SHP77 (cell line): ENCODE data around the gene GATB.

ENCODE experiments used
- DNase-seq, 2 experiments: peaks; one replicate each; lab custom pipeline; 2025; lab: John Stamatoyannopoulos, UW

The GATB gene

DNA sequence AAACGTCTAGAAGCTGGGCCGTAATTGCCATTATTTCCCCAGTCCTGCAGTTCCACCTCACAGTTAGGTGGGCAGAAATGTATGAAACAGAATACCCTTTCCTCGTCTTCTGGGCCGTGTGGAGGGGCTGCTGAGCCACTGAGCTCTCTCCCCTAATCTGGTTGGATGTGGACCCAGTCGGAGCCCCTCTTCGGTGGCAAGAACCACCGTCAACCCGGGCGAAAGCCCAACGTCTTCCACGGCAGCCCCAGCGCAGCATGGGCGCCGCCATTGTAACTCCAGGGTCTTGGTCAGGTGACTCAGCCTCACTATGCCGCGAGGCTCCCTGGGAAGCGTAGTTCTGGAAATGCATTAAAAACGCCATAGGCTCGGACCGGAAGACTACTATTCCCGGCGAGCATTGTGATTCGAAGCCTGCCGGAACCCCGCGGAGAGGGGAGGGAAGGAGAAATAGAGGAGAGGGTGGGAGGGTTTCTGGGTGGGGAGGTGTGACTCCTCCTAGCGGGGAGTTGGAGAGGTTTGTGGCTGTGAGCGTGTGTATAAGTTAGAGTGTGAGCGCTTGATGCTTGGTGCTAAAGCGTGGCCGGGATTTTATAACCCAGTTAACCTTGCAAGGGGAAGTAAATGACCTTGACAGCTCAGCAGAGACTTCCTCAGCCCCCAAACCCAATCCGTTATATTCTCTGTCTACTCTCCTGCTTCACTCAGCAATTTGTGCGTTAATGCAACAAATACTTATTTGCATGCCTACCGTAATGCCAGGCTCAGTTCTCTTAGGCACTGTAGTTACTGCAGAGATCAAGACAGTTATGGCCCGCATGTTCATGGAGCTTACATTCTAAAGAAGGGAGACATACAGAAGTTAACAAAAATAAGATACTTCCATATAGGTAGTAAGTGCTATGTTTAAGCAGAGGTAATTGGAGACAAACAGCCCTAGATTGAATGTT lies at the start of gene GATB:
GATB (minus strand) TSS at position 296 of the 950 bp plus-strand sequence; CDS start at position 271, 25 bp downstream.
- peak; percentile 82 to 86 for DNase-seq

DNA sequence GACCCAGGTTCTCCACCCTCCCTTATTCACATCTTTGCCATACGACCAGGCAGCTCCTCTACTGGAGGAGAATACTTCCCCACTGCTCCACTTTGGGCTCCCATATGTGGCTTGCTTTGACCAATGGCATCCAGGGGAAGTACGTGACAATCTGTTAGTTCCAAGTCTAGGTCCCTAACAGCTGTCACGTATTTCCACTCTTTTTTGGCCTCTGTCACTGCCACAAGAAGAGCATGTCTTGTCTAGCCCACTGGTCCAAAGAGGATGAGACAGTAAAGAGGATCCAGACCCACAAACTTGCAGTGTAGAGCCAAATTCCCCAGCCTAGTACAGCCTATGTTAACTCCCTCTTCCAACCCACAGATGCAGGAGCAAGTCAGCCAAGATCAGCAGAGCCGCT lies 49.7 kb upstream of the GATB start:
- DNase-seq = no peak

DNA sequence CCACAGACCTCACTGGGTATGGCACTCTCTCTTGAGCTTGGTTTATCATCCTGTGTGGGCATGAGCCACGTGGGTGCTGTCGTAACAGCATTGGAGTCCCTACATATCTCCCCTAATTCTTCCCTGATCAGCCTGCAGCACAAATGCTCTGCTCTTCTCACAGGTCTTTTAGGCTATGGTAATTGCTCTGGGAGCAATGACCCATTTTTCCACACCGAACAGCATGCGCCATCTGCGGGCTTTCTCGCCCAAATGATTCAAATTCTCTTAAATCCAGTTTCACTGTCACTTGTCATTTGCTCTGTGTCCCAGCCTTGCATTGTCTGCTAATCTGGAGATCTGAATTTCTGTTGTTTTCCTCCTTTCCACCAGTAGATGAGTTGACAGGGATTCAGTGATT lies 48.9 kb upstream of the GATB start:
- no peak for DNase-seq

- peak in 1 of 2 experiments; percentile 1 for DNase-seq
These were observed 47.7 kb upstream of the GATB start for GRCh38 chr4:151808542-151808941.

GRCh38 chr4:151808120-151808529 lies 47.3 kb upstream of the GATB start:
- DNase-seq = no peak

- no peak for DNase-seq
These were observed 46.4 kb upstream of the GATB start for GRCh38 chr4:151807220-151807619.

- DNase-seq = no peak
These were observed 45.7 kb upstream of the GATB start for GRCh38 chr4:151806511-151806927.

DNA sequence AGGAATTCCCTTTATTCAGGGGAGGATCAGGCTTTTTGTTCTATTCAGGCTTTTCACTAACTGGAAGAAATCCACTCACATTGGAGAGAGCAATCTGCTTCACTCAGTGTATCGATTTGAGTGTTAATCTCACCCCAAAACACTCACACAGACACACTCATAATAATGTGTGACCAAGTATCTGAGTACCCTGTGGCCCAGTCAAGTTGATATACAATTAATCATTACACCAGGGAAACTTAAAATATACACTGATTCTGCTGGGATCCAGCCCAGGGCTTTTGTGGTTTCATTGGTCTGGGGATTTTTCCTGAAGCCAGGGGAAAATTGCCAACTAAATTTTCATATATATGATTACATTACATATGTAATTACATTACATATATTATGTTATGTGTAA lies 44.0 kb upstream of the GATB start:
- DNase-seq = no peak

GRCh38 chr4:151804086-151804630 lies 43.4 kb upstream of the GATB start:
- DNase-seq = no peak

DNA sequence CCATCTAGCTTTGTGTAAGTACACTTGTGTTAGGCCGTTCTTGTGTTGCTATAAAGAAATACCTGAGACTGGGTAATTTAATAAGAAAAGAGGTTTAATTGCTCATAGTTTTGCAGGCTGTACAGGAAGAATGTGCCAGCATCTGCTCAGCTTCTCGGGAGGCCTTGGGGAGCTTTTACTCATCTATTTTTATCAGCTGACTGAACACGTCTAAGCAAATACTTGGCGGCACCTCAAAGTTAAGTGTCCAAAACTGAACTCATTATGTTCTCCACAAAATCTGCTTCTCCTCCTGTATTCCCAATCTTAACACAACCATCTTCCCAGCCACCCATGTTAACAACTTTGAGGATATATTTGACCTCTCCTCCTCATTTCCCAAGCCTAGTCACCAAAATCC lies 42.4 kb upstream of the GATB start:
- DNase-seq = no peak

DNA sequence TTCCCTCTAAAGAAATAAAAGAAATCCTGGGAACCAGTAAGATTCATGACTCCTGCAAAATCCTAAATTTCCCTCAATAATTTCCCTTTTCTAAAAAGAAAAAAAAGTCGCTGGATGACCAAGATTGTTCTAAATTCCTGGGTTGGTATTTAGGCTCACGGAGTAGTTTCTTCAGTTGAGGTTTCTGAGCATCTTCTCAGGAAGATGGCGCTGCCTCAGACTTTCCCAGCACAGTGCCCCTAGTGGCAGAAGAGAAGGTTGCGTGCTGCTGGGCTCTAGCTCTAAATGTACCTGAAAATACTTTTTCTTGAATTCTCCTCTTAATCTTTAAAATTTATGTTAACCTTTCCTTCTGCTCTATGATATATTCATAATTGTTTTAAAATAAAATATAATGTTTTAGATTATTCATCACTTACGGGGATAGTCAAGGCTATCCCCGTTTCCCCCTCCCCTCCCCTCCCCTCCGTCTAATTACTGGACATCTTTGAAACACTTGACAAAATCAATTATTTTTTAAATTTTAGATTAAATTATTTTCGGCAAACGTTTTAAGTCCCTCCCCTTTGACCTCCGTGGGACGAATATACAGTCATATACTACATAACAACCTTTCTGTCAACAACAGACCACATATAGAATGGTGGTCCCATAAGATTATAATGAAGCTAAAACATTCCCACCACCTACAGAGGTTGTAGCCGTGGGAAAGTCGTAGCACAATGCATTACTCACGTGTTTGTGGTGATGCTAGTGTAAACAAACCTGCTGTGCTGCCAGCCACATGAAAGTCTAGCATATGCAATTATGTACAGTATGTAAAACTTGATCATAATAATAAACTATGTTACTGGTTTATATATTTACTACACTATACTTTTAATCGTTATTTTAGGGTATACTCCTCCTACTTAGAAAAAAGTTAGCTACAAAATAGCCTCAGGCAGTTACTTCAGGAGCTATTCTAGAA lies 41.0 kb upstream of the GATB start:
- DNase-seq = peak in 1 of 2 experiments; percentile 9

DNA sequence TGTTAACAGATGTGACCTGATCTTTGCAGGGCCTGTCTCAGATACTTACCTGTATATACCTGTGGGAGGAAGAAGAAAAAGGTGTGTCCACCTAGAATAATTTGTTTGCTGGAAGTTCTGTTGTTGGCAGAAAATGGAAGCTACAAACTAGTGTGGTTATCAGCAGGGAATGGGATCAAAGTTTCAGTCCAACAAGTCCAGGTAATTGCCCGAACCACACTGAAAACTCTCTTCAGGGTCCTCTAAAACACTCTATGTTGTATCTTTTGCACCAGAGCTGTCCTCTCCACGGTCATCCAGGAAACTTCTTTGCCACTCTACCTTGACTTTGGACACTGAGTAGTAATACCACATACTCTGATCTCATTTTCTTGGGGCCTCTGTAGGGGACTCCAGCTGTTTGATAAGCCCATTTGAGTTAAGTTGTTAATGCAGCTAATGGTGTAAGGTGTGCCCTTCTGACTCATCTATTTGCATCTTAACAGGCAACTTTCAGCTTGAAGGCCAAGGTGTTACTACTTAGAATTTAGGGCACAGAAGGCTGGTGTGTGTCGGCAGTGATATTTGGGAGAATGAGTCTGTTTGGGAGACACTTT lies 38.7 kb upstream of the GATB start:
- DNase-seq = no peak

- no peak for DNase-seq
These were observed 38.0 kb upstream of the GATB start for GRCh38 chr4:151798678-151799416.

- DNase-seq = no peak
These were observed 37.0 kb upstream of the GATB start for GRCh38 chr4:151797853-151798252.

- DNase-seq = no peak
These were observed 36.3 kb upstream of the GATB start for GRCh38 chr4:151797131-151797530.

- no peak for DNase-seq
These were observed 35.3 kb upstream of the GATB start for GRCh38 chr4:151796106-151796505.

DNA sequence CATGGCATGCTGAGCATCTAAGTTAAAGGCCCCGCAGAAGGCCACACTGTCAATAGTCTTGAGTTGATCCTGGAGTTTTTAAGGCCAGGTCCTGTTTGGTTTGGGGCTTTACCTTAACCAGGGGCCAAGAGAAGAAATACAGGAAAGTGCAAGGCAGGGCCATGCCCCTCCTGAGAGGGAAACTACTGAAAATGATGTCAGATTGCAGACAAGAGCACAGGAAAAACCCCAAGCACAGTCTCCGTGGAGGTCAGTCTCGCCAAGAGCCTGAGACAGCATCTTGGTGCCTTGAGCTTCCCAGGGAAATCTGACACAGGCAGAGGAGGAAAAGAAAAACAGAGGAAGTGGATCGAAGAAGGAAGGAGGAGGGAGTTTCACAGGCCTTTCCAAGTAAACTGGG lies 32.2 kb upstream of the GATB start:
- DNase-seq = no peak

DNA sequence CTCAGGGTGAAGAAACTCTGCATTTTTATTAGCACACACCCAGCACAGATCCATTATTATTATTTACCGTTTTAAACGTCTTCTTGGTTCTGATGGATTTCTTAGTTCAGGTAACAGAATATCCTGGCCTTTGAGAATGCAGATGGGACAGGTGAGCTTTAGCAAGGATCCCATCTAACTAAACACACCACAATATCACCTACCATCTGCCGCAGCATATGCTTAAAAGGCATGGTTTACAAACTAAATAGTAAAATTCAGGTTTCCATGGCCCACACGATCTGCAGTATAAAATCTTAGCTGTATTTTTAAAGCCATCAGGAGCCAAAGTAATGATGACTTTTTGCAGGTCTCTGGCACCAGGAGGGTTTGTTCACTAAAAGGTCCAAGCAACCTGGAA lies 31.7 kb upstream of the GATB start:
- DNase-seq = no peak

- no peak for DNase-seq
These were observed 27.2 kb upstream of the GATB start for GRCh38 chr4:151788021-151788420.

DNA sequence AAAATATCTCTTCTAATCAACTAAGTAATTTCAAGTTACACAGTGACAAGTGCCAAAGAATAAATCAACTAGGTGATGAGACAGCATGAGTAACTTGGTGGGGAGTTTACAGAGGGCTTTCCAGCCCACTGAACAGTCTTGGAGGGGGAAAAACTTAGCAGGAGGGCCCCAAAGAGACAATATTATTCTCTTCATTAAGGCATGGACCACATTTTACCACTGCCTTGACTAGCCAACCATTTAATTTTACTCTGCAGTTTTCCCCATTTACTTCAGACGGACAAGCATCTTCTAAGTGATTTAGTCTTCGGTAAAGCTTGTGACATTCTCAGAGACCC lies 25.3 kb upstream of the GATB start:
- DNase-seq = no peak

GRCh38 chr4:151785484-151786157 lies 24.8 kb upstream of the GATB start:
- DNase-seq = no peak
